PC-3 (cell line): ENCODE data around the gene AZIN2. TPM values are rescaled to one million over a fixed set of nuclear protein-coding genes. Genes with fewer than 3 reads are reported as not detected.

ENCODE experiments used
- ATAC-seq: fragments of 200-7000 bp; cut with Tn5 transposase; 2 replicates; pipeline ENCODE4 v1.9.1; 2020; ENCODE audit warnings: mild to moderate bottlenecking, moderate library complexity
- BruUV-seq: library from RNA; stranded (reverse); fragments of 400-500 nt; replicated peaks from 2 replicates; lab custom pipeline; 2021; lab: Mats Ljungman, UMichigan
- CTCF ChIA-PET: fragments of 300-600 bp; sonication (Branson Sonifier 250); formaldehyde crosslinking; loops from one replicate; lab custom pipeline; 2022; ENCODE audit warnings: antibody characterized with exemption; lab: Charles Lee
- POLR2A ChIA-PET: fragments of 300-600 bp; sonication (Branson Sonifier 250); formaldehyde crosslinking; loops from one replicate; lab custom pipeline; 2022; ENCODE audit warnings: antibody characterized with exemption; ENCODE audit not compliant: unreplicated experiment; lab: Charles Lee
- DNase-seq: peaks from one replicate; pipeline ENCODE4 v3.0.0-alpha.2; 2015
- H2AFZ ChIP-seq: fragments of 300-600 bp; sonication (generic); 2 replicates; pipeline ENCODE4 v1.6.0; 2016; ENCODE audit warnings: antibody characterized with exemption, low read length
- H3F3A ChIP-seq: fragments of 300-600 bp; sonication (generic); one replicate; pipeline ENCODE4 v1.6.0; 2017; ENCODE audit warnings: antibody characterized with exemption, low read length, control low read depth, mild to moderate bottlenecking; ENCODE audit not compliant: unreplicated experiment
- H3K27ac ChIP-seq: fragments of 300-600 bp; sonication (generic); 2 replicates; pipeline ENCODE4 v1.5.1; 2016; ENCODE audit warnings: mild to moderate bottlenecking, low read length
- H3K27me3 ChIP-seq: fragments of 300-600 bp; sonication (generic); 2 replicates; pipeline ENCODE4 v1.6.1; 2016; ENCODE audit warnings: low read length, mixed read lengths
- H3K36me3 ChIP-seq: fragments of 300-600 bp; sonication (generic); 2 replicates; pipeline ENCODE4 v1.6.1; 2016; ENCODE audit warnings: low read depth, mixed run types, low read length, mixed read lengths
- H3K4me1 ChIP-seq: fragments of 300-600 bp; sonication (generic); 2 replicates; pipeline ENCODE4 v1.5.1; 2016; ENCODE audit warnings: low read length; ENCODE audit not compliant: insufficient read depth
- H3K4me2 ChIP-seq: fragments of 300-600 bp; sonication (generic); 2 replicates; pipeline ENCODE4 v1.6.0; 2016; ENCODE audit warnings: low read length
- H3K4me3 ChIP-seq: fragments of 300-600 bp; sonication (generic); 2 replicates; pipeline ENCODE4 v1.5.1; 2016; ENCODE audit warnings: mild to moderate bottlenecking, low read length, mixed read lengths
- H3K79me2 ChIP-seq: fragments of 300-600 bp; sonication (generic); 2 replicates; pipeline ENCODE4 v1.6.1; 2017; ENCODE audit warnings: low read length, mixed read lengths
- H3K9ac ChIP-seq: fragments of 300-600 bp; sonication (generic); 2 replicates; pipeline ENCODE4 v1.6.0; 2016; ENCODE audit warnings: mild to moderate bottlenecking, low read length
- H3K9me2 ChIP-seq: fragments of 300-600 bp; sonication (generic); replicated peaks from 2 replicates; pipeline ENCODE4 v1.6.1; 2016; ENCODE audit warnings: mixed run types, low read length, mixed read lengths
- H3K9me3 ChIP-seq: fragments of 300-600 bp; sonication (generic); 2 replicates; pipeline ENCODE4 v1.6.1; 2016; ENCODE audit warnings: low read length, mixed read lengths
- H4K20me1 ChIP-seq: fragments of 300-600 bp; sonication (generic); 2 replicates; pipeline ENCODE4 v1.6.1; 2016; ENCODE audit warnings: low read length, mixed read lengths
- CTCF ChIP-seq: fragments of 300-600 bp; sonication (generic); conservative IDR thresholded peaks from 2 replicates; pipeline ENCODE4 v1.5.1; 2017; ENCODE audit warnings: antibody characterized with exemption, low read depth, mild to moderate bottlenecking, low read length
- EZH2 ChIP-seq: fragments of 300-600 bp; sonication (generic); IDR thresholded peaks from one replicate; pipeline ENCODE4 v1.6.1; 2017; ENCODE audit warnings: antibody characterized with exemption, mild to moderate bottlenecking, low read length; ENCODE audit not compliant: unreplicated experiment
- EZH2phosphoT487 ChIP-seq: fragments of 300-600 bp; sonication (generic); IDR thresholded peaks from 2 replicates; pipeline ENCODE4 v1.6.1; 2018; ENCODE audit warnings: mild to moderate bottlenecking, antibody characterized with exemption, low read length, borderline replicate concordance
- intact Hi-C: fragments of 100-400 bp; cut with micrococcal nuclease; formaldehyde crosslinking; loops from 2 replicates; pipeline ENCODE4 v1.9.0; 2023
- total RNA-seq: library from RNA; depleted of rRNA; stranded (reverse); fragments of >200 nt; gene quantifications from 2 replicates; pipeline ENCODE4 v1.2.3, GENCODE V29; 2014

AZIN2 gene
- total RNA-seq, 1 experiment from 2014 or later = 2.2 TPM

- intact Hi-C loops = no loop called here
- no peak for TF ChIP-seq EZH2phosphoT487
- no peak for TF ChIP-seq CTCF
- TF ChIP-seq EZH2 = no peak
- no TSS peak for BruUV-seq
- H3K4me2 ChIP-seq = 0 out of 2 replicates have a peak overlapping the region, but pooled peaks have one; percentile 16
- ATAC-seq = no peak
- H2AFZ ChIP-seq = no peak overlapping the region
- H3K36me3 ChIP-seq = no peaks in the 10 kb centered on the region
- peaks cover 27% of the 10 kb centered on the region for H3K4me1 ChIP-seq
- H3K9me2 ChIP-seq = 0 out of 2 replicates have a peak, but pooled peaks cover 1% of the 10 kb centered on the region
- H4K20me1 ChIP-seq = no peaks in the 10 kb centered on the region
- POLR2A ChIA-PET = no interaction called here
- no peak overlapping the region for H3K4me3 ChIP-seq
- no peaks in the 10 kb centered on the region for H3K79me2 ChIP-seq
- no peak overlapping the region for H3K9ac ChIP-seq
- H3K27me3 ChIP-seq = no peaks in the 10 kb centered on the region
- H3F3A ChIP-seq = peaks cover 5% of the 10 kb centered on the region
- no peaks in the 10 kb centered on the region for H3K9me3 ChIP-seq
- CTCF ChIA-PET = no interaction called here
- peak; percentile 58 for DNase-seq
- H3K27ac ChIP-seq = 0 out of 2 replicates have a peak overlapping the region, but pooled peaks have one; percentile 10
Observed at GRCh38 chr1:33047839-33048305, 33.1 kb upstream of the AZIN2 start.

GRCh38 chr1:33048426-33048825 lies 32.5 kb upstream of the AZIN2 start:
- peaks cover 27% of the 10 kb centered on the region for H3K4me1 ChIP-seq
- ChIA-PET CTCF (no interaction called here), POLR2A (no interaction called here)
- no peaks in the 10 kb centered on the region for H3K9me3 ChIP-seq
- 0 out of 2 replicates have a peak overlapping the region, but pooled peaks have one; percentile 16 for H3K4me2 ChIP-seq
- peaks cover 5% of the 10 kb centered on the region for H3F3A ChIP-seq
- no peaks in the 10 kb centered on the region for H4K20me1 ChIP-seq
- H3K4me3 ChIP-seq = no peak overlapping the region
- intact Hi-C loops = no loop called here
- BruUV-seq = no TSS peak
- no peaks in the 10 kb centered on the region for H3K27me3 ChIP-seq
- H3K27ac ChIP-seq = no peak overlapping the region
- no peaks in the 10 kb centered on the region for H3K79me2 ChIP-seq
- no peaks in the 10 kb centered on the region for H3K36me3 ChIP-seq
- no peaks in the 10 kb centered on the region for H3K9me2 ChIP-seq
- no peak for TF ChIP-seq CTCF
- no peak for TF ChIP-seq EZH2
- TF ChIP-seq EZH2phosphoT487 = no peak
- H2AFZ ChIP-seq = no peak overlapping the region
- DNase-seq (no peak), ATAC-seq (no peak)
- H3K9ac ChIP-seq = no peak overlapping the region

GRCh38 chr1:33049371-33049770 lies 31.6 kb upstream of the AZIN2 start:
- H2AFZ ChIP-seq = no peak overlapping the region
- intact Hi-C loops = no loop called here
- DNase-seq (no peak), ATAC-seq (no peak)
- H4K20me1 ChIP-seq = no peaks in the 10 kb centered on the region
- no peaks in the 10 kb centered on the region for H3K36me3 ChIP-seq
- TF ChIP-seq EZH2 = no peak
- TF ChIP-seq CTCF = no peak
- TF ChIP-seq EZH2phosphoT487 = no peak
- H3K27me3 ChIP-seq = no peaks in the 10 kb centered on the region
- H3K9ac ChIP-seq = peak overlapping the region; percentile 44
- CTCF ChIA-PET = interaction anchor here (0.6 kb wide), 1 partner anchor 110 kb away, joined by 3 read pairs; no protein-coding TSS in a partner anchor
- H3K4me1 ChIP-seq = peaks cover 27% of the 10 kb centered on the region
- no peak overlapping the region for H3K4me2 ChIP-seq
- POLR2A ChIA-PET = no interaction called here
- no peaks in the 10 kb centered on the region for H3K79me2 ChIP-seq
- no peaks in the 10 kb centered on the region for H3K9me3 ChIP-seq
- peak overlapping the region; percentile 90 for H3K27ac ChIP-seq
- H3K9me2 ChIP-seq = no peaks in the 10 kb centered on the region
- H3K4me3 ChIP-seq = no peak overlapping the region
- no TSS peak for BruUV-seq
- H3F3A ChIP-seq = peaks cover 5% of the 10 kb centered on the region
